Stomach smooth muscle (tissue), 2 donors: ENCODE data around the gene ODF2L.

Experiments used
- H3K27ac ChIP-seq: one replicate; pipeline ENCODE4 v1.7.0; 2013; ENCODE audit warnings: mild to moderate bottlenecking, low read length, inconsistent platforms
- H3K27me3 ChIP-seq, 2 donors: one replicate each; pipeline ENCODE4 v1.7.0; 2013; ENCODE audit warnings: low read length in 2 of 2; ENCODE audit not compliant: insufficient read depth in 2 of 2, control insufficient read depth in 1 of 2
- H3K36me3 ChIP-seq, 2 donors: one replicate each; pipeline ENCODE4 v1.7.0; 2013; ENCODE audit warnings: low read length in 2 of 2; ENCODE audit not compliant: control insufficient read depth in 2 of 2, insufficient read depth in 2 of 2
- H3K4me1 ChIP-seq: one replicate; pipeline ENCODE4 v1.7.0; 2013; ENCODE audit warnings: low read length; ENCODE audit not compliant: control insufficient read depth, insufficient read depth
- H3K4me3 ChIP-seq, 2 donors: one replicate each; pipeline ENCODE4 v1.7.0; 2013; ENCODE audit warnings: low read length in 2 of 2
- H3K9ac ChIP-seq, 2 donors: one replicate each; pipeline ENCODE4 v1.7.0; 2013; ENCODE audit warnings: low read length in 2 of 2, mild to moderate bottlenecking in 1 of 2
- H3K9me3 ChIP-seq, 2 donors: one replicate each; pipeline ENCODE4 v1.7.0; 2013; ENCODE audit warnings: low read length in 2 of 2; ENCODE audit not compliant: control insufficient read depth in 2 of 2
- donor health status: healthy.
- donor health status: Pancreatic carcinoma.

Gene ODF2L

DNA sequence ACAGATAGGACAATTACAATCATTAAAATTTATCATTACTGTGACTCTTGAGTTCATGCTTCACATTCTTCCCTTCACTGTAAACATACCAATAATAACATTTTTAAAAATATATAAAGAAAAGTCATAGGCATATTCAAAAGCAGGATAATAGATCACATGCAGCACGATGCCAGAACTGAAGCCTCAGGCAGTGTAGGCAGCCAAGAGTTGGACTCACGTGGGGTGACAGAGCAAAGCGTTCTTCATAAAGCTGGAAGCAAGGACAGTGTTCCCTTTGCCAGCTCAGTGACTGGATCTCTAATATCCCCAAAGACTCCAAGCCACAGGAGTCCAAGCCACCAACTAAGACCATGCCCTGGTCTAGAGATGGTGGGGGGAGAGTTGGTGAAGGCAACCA is 77.7 kb downstream of the ODF2L start:
- H3K36me3 ChIP-seq = no peaks in the 10 kb centered on the region
- H3K9ac ChIP-seq = no peak overlapping the region
- H3K4me3 ChIP-seq = no peak overlapping the region
- no peak overlapping the region for H3K27ac ChIP-seq
- no peaks in the 10 kb centered on the region for H3K4me1 ChIP-seq
- H3K27me3 ChIP-seq = no peaks in the 10 kb centered on the region
- H3K9me3 ChIP-seq = no peaks in the 10 kb centered on the region

DNA sequence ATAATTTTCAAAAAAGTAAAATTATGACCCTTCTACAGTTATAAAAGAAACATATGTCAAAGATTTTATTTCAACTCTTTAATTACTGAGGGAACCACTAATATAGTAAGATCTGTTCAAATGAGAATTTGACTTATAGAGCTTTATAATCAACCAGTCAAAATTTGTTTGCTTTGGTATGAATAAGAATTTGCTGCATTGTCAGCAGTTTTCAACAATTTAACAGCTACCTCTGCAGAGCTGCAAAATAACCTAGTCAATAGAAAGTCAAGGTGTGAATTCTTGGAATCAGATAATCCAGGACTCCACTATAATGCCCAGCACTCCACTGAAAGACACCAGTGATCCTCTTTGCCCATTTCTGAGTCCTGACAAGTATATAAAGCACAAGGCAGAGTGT is 78.2 kb downstream of the ODF2L start:
- Histone ChIP-seq H3K27me3 (no peaks in the 10 kb centered on the region), H3K27ac (no peak overlapping the region), H3K4me1 (no peaks in the 10 kb centered on the region), H3K9ac (no peak overlapping the region), H3K36me3 (no peaks in the 10 kb centered on the region), H3K4me3 (no peak overlapping the region), H3K9me3 (no peaks in the 10 kb centered on the region)

DNA sequence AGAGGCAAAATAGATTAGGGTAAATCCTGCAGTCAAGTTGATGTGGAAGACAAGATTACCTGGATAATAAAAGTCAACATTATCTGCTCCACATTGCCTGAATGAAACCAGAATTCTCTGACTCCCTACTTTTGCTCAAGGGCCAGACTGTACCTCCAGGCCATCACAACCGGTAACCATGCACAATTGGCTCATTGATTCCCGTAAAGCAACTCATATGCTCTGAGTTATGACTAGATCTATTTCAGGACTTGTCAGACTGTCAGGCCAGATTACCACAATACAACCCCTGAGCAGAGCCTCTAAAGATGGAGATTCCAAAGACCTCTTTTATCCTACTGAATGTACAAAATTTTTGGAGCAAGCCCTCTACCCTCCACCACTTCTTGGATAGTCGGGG is 90.4 kb downstream of the ODF2L start:
- no peak overlapping the region for H3K4me3 ChIP-seq
- no peaks in the 10 kb centered on the region for H3K9me3 ChIP-seq
- no peak overlapping the region for H3K27ac ChIP-seq
- no peaks in the 10 kb centered on the region for H3K36me3 ChIP-seq
- H3K4me1 ChIP-seq = no peaks in the 10 kb centered on the region
- H3K9ac ChIP-seq = no peak overlapping the region
- H3K27me3 ChIP-seq = no peaks in the 10 kb centered on the region

DNA sequence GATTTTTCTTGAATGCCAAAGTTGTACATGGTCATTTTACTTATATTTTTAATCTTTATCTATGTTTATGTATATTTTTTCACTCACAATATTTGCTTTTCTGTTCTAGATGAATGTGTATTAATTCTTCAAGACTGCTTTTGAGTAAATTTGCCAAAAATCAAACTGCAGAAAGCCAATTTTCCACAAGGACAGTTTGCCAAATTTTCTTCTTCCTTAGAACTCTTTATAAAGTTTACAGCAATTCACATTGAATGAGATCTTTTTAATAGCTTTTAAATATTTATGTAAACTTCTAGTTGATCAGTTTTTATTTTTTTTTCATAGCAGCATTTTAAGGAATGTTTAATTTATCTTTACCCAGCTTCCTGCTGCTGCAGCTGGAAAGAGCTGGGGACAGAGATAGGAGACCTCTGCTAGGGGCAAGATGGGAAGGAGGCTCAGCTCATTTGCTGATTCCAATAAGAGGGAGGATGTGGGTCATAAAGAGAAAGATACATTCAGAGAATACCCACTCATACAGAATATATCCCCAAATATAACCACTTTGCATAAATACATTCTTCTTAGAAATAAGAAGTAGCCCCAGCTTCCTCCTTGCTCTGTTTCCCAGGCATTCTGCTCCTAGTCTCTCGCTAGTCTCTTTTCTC is 93.0 kb downstream of the ODF2L start:
- Histone ChIP-seq H3K4me3 (no peak overlapping the region), H3K4me1 (no peaks in the 10 kb centered on the region), H3K27me3 (no peaks in the 10 kb centered on the region), H3K36me3 (no peaks in the 10 kb centered on the region), H3K27ac (no peak overlapping the region), H3K9me3 (no peaks in the 10 kb centered on the region), H3K9ac (no peak overlapping the region)
